IMR-90 (cell line): ENCODE measurements around the gene KIAA0513.

Experiments
- CTCF ChIP-seq: conservative IDR thresholded peaks from 2 replicates; pipeline ENCODE4 v1.5.1; 2012; ENCODE audit warnings: mild to moderate bottlenecking, low read depth, low read length, improper control_type of control experiment
- RAD21 ChIP-seq: IDR thresholded peaks from 2 replicates; pipeline ENCODE4 v1.6.1; 2012; ENCODE audit warnings: low read length, improper control_type of control experiment

- no peak for TF ChIP-seq CTCF
- TF ChIP-seq RAD21: no peak
These were observed 110.7 kb downstream of the KIAA0513 start for GRCh38 chr16:85138073-85138824.
